Fibroblast of skin of scalp (primary cell): ENCODE results near the gene TAC3. TPM values are rescaled to one million over a fixed set of nuclear protein-coding genes. Genes with fewer than 3 reads are reported as not detected.
"Not testable (repeated sequence)": the region's sequence is repeated elsewhere in the genome, so short reads cannot be mapped to it uniquely, and the experiment has no call there.

Experiments used
- DNase-seq: peaks from one replicate; pipeline ENCODE4 v3.0.0-alpha.2; 2013
- polyA plus RNA-seq, 2 experiments: library from polyadenylated mRNA; unstranded; fragments of 120-200 nt; gene quantifications; one replicate each; pipeline ENCODE4 v1.2.1, GENCODE V29; 2013; ENCODE audit not compliant: insufficient read length in 2 of 2

Gene TAC3
- not detected for polyA plus RNA-seq (2013, experiment 1 of 2; ENCODE audit: insufficient read length)
- polyA plus RNA-seq (2013, experiment 2 of 2; ENCODE audit: insufficient read length), result not detected

GRCh38 chr12:57016348-57016747 is at the start of gene TAC3:
TAC3 (minus strand) TSS chr12:57016529; CDS start chr12:57015797, 732 bp downstream.
- no peak for DNase-seq

GRCh38 chr12:57063991-57064685 is 47.8 kb upstream of the TAC3 start:
- no peak for DNase-seq

- DNase-seq, result no peak
Measured at GRCh38 chr12:57058454-57058853, 42.1 kb upstream of the TAC3 start.

DNA sequence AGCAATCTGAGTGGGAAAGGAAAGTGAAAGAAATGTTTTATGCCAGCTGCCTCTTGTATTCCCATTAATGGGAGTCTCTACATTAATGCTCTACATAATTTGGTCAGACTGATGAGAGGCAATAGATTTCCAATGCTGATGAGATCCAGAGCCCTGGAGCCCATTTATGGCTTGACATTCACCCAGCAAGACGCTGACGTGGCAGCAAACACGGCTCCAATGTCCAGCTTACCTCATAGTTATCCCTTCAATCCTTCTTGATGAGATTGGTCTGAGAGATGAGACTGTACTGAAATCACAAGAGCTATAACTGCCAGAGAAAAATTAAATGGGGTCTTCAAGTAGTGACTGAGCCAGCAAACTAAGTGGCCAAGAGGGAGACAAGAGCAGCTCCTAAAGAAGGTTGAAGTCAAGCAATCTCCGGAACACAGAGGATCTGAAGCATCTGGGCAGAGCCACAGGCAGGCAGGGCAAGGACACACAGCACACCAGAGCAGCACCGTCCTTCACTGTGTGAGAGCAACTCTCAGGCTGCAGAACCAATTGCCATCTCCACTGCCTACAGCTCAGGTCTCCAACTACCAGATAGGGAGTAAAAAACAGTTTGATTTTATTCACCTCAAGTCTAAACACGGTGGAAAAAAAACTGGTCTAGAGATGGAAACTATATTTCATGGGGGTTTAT is 40.9 kb upstream of the TAC3 start:
- DNase-seq, result no peak

DNA sequence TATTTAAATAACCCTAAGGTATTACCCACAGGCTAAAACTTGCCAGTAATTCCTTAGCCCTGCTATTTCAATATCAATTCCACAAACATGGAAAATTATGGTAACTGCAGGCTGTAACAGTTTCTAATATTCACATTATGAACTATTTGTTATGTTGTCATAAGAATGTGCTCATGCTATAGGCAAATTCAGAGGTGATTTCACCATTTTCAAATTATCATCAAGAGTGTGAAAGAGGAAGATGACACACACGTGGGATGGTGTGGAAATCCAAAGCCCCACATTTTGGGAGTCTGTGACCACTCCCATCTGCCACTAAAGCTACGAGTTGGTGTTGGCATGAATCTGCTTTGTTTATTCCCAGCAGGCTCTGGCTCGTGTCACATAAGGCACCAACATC is 39.5 kb upstream of the TAC3 start:
- peak; percentile 3 for DNase-seq

DNA sequence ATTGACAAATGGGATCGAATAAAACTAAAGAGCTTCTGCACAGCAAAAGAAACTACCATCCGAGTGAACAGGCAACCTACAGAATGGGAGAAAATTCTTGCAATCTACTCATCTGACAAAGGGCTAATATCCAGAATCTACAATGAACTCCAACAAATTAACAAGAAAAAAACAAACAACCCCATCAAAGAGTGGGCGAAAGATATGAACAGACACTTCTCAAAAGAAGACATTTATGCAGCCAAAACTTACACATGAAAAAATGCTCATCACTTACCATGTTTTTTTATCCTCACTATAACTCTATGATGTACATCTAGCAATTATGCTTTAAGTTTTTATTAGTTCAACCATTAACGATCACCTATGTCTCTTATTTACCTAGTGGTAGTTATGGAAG is 37.6 kb upstream of the TAC3 start:
- DNase-seq, result not testable (repeated sequence)

- DNase-seq, result not testable (repeated sequence)
Measured at GRCh38 chr12:57053146-57053545, 36.8 kb upstream of the TAC3 start.

DNA sequence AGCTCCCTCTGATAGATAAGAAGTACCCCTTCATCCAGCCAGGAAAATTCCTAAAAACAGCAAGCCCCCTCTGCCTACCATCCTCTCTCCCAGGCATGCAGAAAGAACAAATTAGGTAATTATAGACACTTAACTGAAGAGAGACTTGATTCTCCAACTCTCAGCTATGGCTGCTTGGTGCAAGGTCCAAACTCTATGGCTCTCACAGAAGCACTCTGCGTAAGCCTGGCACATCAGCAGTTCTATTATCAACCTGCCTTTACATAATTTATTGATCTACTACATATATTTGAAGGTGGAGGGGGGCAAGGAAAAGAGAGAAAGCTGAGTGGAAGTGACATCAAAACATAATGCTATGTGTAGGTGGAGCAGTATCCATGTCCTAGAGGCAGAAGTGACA is 34.7 kb upstream of the TAC3 start:
- no peak for DNase-seq

DNA sequence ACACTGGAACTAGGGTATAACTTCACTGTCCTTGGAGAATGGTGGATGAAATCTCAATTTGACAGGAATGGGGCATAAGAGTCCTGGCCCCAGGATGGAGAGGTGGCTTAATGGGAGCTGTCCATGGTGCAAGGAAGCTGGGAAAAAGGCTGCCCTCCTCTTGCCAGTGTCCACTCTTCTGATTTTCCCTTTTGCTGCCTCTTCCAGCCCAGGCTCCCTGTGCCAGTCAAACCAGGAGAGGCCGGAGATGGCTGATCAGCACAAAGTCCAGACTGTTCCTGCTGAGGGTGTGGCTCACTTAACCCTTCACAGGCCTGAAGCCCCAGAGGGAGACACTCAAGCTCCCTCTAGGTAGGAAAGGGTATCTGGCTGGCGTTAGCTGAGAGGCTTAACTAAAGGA is 33.6 kb upstream of the TAC3 start, which contains the start of gene MYO1A:
MYO1A (minus strand) TSS at position 240 of the 400 bp plus-strand sequence. CDS start 1,806 bp downstream, outside the sequence.
- peak; percentile 8 for DNase-seq

DNA sequence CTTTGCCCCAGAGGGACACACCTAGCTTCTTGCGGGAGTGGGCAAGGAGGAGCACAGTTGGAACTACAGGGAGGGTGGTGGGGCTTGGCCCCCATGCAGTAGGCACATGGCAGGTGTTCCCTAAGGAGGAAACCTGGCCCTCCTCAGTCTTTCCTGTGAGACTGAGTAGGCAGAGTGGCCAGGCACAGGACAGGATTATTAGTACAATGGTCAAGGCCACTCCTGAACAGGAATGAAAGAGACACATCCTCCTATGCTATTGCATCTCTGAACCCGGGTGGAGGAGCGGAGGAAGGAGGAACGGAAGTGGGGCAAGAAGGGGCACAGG is 32.8 kb upstream of the TAC3 start:
- no peak for DNase-seq

GRCh38 chr12:57048423-57049118 is 32.2 kb upstream of the TAC3 start:
- no peak for DNase-seq

- DNase-seq, result peak; percentile 7
Measured at GRCh38 chr12:57047981-57048380, 31.7 kb upstream of the TAC3 start.

DNA sequence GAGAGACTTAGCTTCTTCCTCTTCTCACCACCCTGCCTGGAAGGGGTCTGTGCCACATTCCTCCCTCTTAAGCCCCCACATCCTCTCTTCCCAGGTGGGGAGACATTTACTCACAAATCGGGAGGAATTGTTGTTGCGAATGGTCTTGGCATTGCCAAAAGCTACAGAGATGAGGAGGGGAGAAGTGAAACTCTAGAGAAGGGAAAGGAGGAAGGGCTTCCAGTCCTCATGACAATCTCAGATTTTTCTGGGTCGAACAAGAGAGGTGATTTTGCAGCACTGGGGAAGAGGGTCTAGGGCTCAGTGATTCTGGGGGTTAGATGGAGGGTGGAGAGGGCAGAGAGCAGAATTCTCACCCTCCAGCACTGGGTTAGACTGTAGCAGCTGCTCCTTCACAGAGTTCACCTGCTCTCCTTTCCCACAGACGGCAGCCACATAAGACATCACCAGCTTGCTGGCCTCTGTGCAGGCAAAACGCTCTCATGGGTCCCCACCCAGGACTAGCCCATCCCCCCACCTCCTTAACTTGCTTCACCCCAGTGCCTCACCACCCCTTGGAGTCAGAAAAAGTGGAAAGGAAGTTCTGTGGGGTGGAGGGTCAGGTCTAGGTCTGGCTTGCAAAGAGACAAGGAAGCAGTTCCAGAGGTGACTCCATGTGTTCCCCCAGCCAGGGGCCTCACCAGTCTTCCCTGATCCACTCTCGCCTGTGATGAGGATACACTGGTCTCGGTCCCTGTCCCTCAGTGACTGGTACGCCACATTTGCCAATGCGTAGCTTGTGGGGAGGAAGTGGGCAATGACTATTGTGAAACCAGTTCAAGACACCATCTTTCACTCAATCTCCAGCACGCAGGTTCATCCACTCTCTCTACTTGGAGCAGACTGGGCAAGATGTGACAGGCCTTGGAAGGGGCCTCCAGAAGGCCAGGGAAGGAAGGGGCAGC is 30.9 kb upstream of the TAC3 start:
- no peak for DNase-seq

GRCh38 chr12:57046086-57046791 is 29.9 kb upstream of the TAC3 start:
- DNase-seq, result no peak

DNA sequence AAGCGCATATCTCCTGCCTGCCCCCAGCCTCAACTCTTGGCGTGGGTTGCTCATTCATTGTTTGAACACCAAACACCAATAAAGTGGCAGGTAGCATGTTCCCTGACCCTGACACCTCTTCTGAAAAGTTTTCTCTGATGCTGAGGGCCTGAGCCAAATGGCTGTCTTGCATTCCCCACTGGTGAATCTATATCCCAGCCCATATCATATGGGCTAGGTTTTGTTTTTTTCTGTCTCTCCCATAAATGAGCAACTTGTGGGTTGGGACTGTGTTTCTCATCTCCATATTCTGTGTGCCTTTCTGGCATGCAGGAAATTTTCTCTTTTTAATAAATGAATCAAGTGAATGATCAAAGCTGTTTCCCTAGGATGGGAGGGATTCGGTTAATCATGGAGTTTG is 28.6 kb upstream of the TAC3 start:
- DNase-seq, result no peak

- DNase-seq, result no peak
Measured at GRCh38 chr12:57044468-57044867, 28.1 kb upstream of the TAC3 start.

- DNase-seq, result no peak
Measured at GRCh38 chr12:57042695-57043094, 26.4 kb upstream of the TAC3 start.

DNA sequence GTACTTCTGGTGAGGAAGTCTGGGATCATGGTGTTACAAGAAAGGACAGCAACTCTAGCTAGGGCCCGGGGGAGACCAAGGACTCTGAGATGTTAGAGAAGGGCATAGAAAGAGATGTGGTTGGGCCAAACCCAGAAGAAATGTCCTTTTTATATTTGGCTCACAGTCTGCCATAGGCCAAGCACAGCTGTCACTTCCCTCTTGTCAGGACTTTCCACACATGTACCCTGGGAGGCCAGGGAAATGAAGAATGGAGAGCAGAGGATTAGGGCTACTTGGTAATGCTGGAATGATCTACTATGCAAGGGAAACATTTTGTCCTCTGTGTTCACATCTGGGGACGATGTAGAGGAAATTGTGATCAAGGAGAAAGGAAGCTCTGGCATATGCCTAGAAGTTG is 24.4 kb upstream of the TAC3 start:
- no peak for DNase-seq

- DNase-seq, result no peak
Measured at GRCh38 chr12:57040211-57040610, 23.9 kb upstream of the TAC3 start.

- DNase-seq, result no peak
Measured at GRCh38 chr12:57039016-57039798, 22.9 kb upstream of the TAC3 start.

DNA sequence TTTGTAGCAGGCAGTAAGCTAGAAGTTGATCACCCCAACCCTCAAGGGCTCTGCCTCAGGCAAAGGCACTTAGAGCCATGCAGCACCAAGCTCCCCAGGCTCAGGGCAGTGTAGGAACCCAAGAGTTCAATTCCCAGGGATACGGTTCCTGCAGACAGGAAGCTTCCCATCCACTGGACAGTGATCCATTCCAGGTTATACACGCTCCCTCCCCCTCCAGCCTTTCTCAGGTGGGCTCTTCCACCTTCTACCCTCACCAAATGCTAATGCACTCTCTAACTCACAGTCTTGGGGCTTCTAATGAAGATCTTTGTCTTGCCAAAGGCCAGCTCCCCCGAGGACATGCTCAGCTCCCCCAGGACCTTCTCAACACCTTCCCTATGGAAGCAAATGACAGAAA is 20.9 kb upstream of the TAC3 start:
- DNase-seq, result no peak
